Stimulated activated CD4-positive, alpha-beta T cell treated with anti-CD3 and anti-CD28 coated beads, Interleukin-15, amount 100 ng/mL, for 48 hours (primary cell): Measurements from ENCODE around the gene MDFIC2.
"Not testable (repeated sequence)": the region's sequence is repeated elsewhere in the genome, so short reads cannot be mapped to it uniquely, and the experiment has no call there.

Source experiments
- DNase-seq, 2 donors: peaks; one replicate each; pipeline ENCODE4 v3.0.0-alpha.2; 2020; ENCODE audit warnings: low read depth in 2 of 2

MDFIC2 gene

GRCh38 chr3:70256566-70256965 is 55.9 kb downstream of the MDFIC2 start:
- no peak for DNase-seq

GRCh38 chr3:70250492-70250891 is 61.9 kb downstream of the MDFIC2 start:
- DNase-seq: no peak

- no peak for DNase-seq
Observed at GRCh38 chr3:70249509-70250160, 62.8 kb downstream of the MDFIC2 start.

- no peak for DNase-seq
Observed at GRCh38 chr3:70248856-70249255, 63.6 kb downstream of the MDFIC2 start.

- DNase-seq: no peak
Observed at GRCh38 chr3:70247955-70248354, 64.5 kb downstream of the MDFIC2 start.

- no peak for DNase-seq
Observed at GRCh38 chr3:70245746-70246525, 66.5 kb downstream of the MDFIC2 start.

GRCh38 chr3:70244422-70244821 is 68.0 kb downstream of the MDFIC2 start:
- no peak for DNase-seq

- no peak for DNase-seq
Observed at GRCh38 chr3:70242297-70242882, 70.0 kb downstream of the MDFIC2 start.

GRCh38 chr3:70233812-70234211 is 78.6 kb downstream of the MDFIC2 start:
- DNase-seq: no peak

GRCh38 chr3:70233112-70233511 is 79.3 kb downstream of the MDFIC2 start:
- DNase-seq: no peak

- DNase-seq: no peak
Observed at GRCh38 chr3:70231266-70231701, 81.2 kb downstream of the MDFIC2 start.

- DNase-seq: no peak
Observed at GRCh38 chr3:70227437-70227836, 85.0 kb downstream of the MDFIC2 start.

GRCh38 chr3:70225146-70225545 is 87.3 kb downstream of the MDFIC2 start:
- no peak for DNase-seq

- DNase-seq: no peak
Observed at GRCh38 chr3:70224337-70224736, 88.1 kb downstream of the MDFIC2 start.

- no peak for DNase-seq
Observed at GRCh38 chr3:70218471-70218870, 94.0 kb downstream of the MDFIC2 start.

- DNase-seq: not testable (repeated sequence)
Observed at GRCh38 chr3:70211274-70211673, 101.2 kb downstream of the MDFIC2 start.

- DNase-seq: no peak
Observed at GRCh38 chr3:70201975-70202374, 110.5 kb downstream of the MDFIC2 start.

- no peak for DNase-seq
Observed at GRCh38 chr3:70189884-70190473, 122.5 kb downstream of the MDFIC2 start.

- DNase-seq: no peak
Observed at GRCh38 chr3:70186221-70186620, 126.2 kb downstream of the MDFIC2 start.

- no peak for DNase-seq
Observed at GRCh38 chr3:70185661-70186060, 126.8 kb downstream of the MDFIC2 start.

- DNase-seq: no peak
Observed at GRCh38 chr3:70183781-70184504, 128.5 kb downstream of the MDFIC2 start.

GRCh38 chr3:70182166-70182565 is 130.3 kb downstream of the MDFIC2 start:
- no peak for DNase-seq
